ENCODE data around the gene DOCK11. TPM values are rescaled to one million over a fixed set of nuclear protein-coding genes. Genes with fewer than 3 reads are reported as not detected.

The DOCK11 gene
- polyA plus RNA-seq, 1 donor from 2014 or later: 37.2 TPM

GRCh38 chrX:118615141-118615540 lies 119.5 kb downstream of the DOCK11 start:
- H3K9ac ChIP-seq (ENCODE audit: low read length): no peak overlapping the region
- no peak overlapping the region for H2AFZ ChIP-seq (ENCODE audit: low read depth, low read length)
- H3K79me2 ChIP-seq (replicated peaks; ENCODE audit: insufficient read depth, low read length): no peaks in the 10 kb centered on the region
- no peaks in the 10 kb centered on the region for H3F3A ChIP-seq (ENCODE audit: insufficient read depth, low read length, poor library complexity, severe bottlenecking)
- no peaks in the 10 kb centered on the region for H3K9me3 ChIP-seq (ENCODE audit: low read length)
- H3K27me3 ChIP-seq (ENCODE audit: insufficient read depth, low read depth, low read length): no peaks in the 10 kb centered on the region
- H3K4me2 ChIP-seq (ENCODE audit: low read length): no peak overlapping the region
- no peak overlapping the region for H3K4me3 ChIP-seq (ENCODE audit: low read length)
- no peaks in the 10 kb centered on the region for H3K9me2 ChIP-seq (ENCODE audit: insufficient read depth, low read length)
- no peak overlapping the region for H3K27ac ChIP-seq (ENCODE audit: low read length)
- H3K36me3 ChIP-seq (ENCODE audit: insufficient read depth, low read length): no peaks in the 10 kb centered on the region
- TF ChIP-seq MXI1 (conservative IDR thresholded peaks at IDR 0.05; ENCODE audit: poor library complexity, severe bottlenecking) (no peak), TAF1 (IDR thresholded peaks at IDR 0.05; ENCODE audit: low read depth) (no peak), RAD21 (conservative IDR thresholded peaks at IDR 0.05) (no peak), EZH2 (IDR thresholded peaks at IDR 0.05; ENCODE audit: borderline replicate concordance, insufficient read depth, low read length, poor library complexity, severe bottlenecking) (no peak), EP300 (conservative IDR thresholded peaks at IDR 0.05; ENCODE audit: poor library complexity, severe bottlenecking) (no peak), POLR2AphosphoS5 (IDR thresholded peaks at IDR 0.05) (no peak), SMC3 (conservative IDR thresholded peaks at IDR 0.05; ENCODE audit: poor library complexity) (no peak)
- TF ChIP-seq, protein P1, sequence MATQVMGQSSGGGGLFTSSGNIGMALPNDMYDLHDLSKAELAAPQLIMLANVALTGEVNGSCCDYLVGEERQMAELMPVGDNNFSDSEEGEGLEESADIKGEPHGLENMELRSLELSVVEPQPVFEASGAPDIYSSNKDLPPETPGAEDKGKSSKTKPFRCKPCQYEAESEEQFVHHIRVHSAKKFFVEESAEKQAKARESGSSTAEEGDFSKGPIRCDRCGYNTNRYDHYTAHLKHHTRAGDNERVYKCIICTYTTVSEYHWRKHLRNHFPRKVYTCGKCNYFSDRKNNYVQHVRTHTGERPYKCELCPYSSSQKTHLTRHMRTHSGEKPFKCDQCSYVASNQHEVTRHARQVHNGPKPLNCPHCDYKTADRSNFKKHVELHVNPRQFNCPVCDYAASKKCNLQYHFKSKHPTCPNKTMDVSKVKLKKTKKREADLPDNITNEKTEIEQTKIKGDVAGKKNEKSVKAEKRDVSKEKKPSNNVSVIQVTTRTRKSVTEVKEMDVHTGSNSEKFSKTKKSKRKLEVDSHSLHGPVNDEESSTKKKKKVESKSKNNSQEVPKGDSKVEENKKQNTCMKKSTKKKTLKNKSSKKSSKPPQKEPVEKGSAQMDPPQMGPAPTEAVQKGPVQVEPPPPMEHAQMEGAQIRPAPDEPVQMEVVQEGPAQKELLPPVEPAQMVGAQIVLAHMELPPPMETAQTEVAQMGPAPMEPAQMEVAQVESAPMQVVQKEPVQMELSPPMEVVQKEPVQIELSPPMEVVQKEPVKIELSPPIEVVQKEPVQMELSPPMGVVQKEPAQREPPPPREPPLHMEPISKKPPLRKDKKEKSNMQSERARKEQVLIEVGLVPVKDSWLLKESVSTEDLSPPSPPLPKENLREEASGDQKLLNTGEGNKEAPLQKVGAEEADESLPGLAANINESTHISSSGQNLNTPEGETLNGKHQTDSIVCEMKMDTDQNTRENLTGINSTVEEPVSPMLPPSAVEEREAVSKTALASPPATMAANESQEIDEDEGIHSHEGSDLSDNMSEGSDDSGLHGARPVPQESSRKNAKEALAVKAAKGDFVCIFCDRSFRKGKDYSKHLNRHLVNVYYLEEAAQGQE (IDR thresholded peaks at IDR 0.05; ENCODE audit: borderline replicate concordance): no peak
- TF ChIP-seq, protein P2, sequence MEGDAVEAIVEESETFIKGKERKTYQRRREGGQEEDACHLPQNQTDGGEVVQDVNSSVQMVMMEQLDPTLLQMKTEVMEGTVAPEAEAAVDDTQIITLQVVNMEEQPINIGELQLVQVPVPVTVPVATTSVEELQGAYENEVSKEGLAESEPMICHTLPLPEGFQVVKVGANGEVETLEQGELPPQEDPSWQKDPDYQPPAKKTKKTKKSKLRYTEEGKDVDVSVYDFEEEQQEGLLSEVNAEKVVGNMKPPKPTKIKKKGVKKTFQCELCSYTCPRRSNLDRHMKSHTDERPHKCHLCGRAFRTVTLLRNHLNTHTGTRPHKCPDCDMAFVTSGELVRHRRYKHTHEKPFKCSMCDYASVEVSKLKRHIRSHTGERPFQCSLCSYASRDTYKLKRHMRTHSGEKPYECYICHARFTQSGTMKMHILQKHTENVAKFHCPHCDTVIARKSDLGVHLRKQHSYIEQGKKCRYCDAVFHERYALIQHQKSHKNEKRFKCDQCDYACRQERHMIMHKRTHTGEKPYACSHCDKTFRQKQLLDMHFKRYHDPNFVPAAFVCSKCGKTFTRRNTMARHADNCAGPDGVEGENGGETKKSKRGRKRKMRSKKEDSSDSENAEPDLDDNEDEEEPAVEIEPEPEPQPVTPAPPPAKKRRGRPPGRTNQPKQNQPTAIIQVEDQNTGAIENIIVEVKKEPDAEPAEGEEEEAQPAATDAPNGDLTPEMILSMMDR (IDR thresholded peaks at IDR 0.05; ENCODE audit: poor library complexity, severe bottlenecking): no peak
- no peaks in the 10 kb centered on the region for H4K20me1 ChIP-seq (ENCODE audit: insufficient read depth)

GRCh38 chrX:118621081-118621759 lies 125.6 kb downstream of the DOCK11 start:
- H3K27ac ChIP-seq (ENCODE audit: low read length): no peak overlapping the region
- no peaks in the 10 kb centered on the region for H3K9me3 ChIP-seq (ENCODE audit: low read length)
- H3K4me2 ChIP-seq (ENCODE audit: low read length): no peak overlapping the region
- no peaks in the 10 kb centered on the region for H4K20me1 ChIP-seq (ENCODE audit: insufficient read depth)
- H3K9ac ChIP-seq (ENCODE audit: low read length): no peak overlapping the region
- no peaks in the 10 kb centered on the region for H3F3A ChIP-seq (ENCODE audit: insufficient read depth, low read length, poor library complexity, severe bottlenecking)
- H3K27me3 ChIP-seq (ENCODE audit: insufficient read depth, low read depth, low read length): no peaks in the 10 kb centered on the region
- H3K36me3 ChIP-seq (ENCODE audit: insufficient read depth, low read length): no peaks in the 10 kb centered on the region
- no peaks in the 10 kb centered on the region for H3K9me2 ChIP-seq (ENCODE audit: insufficient read depth, low read length)
- H2AFZ ChIP-seq (ENCODE audit: low read depth, low read length): no peak overlapping the region
- H3K4me3 ChIP-seq (ENCODE audit: low read length): no peak overlapping the region
- TF ChIP-seq, protein P1 (IDR thresholded peaks at IDR 0.05; ENCODE audit: borderline replicate concordance): no peak
- TF ChIP-seq, protein P2 (IDR thresholded peaks at IDR 0.05; ENCODE audit: poor library complexity, severe bottlenecking): no peak
- TF ChIP-seq EZH2 (IDR thresholded peaks at IDR 0.05; ENCODE audit: borderline replicate concordance, insufficient read depth, low read length, poor library complexity, severe bottlenecking) (no peak), POLR2AphosphoS5 (IDR thresholded peaks at IDR 0.05) (no peak), EP300 (conservative IDR thresholded peaks at IDR 0.05; ENCODE audit: poor library complexity, severe bottlenecking) (no peak), RAD21 (conservative IDR thresholded peaks at IDR 0.05) (no peak), TAF1 (IDR thresholded peaks at IDR 0.05; ENCODE audit: low read depth) (no peak), MXI1 (conservative IDR thresholded peaks at IDR 0.05; ENCODE audit: poor library complexity, severe bottlenecking) (no peak), SMC3 (conservative IDR thresholded peaks at IDR 0.05; ENCODE audit: poor library complexity) (no peak)
- H3K79me2 ChIP-seq (replicated peaks; ENCODE audit: insufficient read depth, low read length): no peaks in the 10 kb centered on the region

Measured in neural cell (in vitro differentiated cells).